GM19351 (cell line): ENCODE measurements around the gene KCNJ8.
"Not testable (repeated sequence)": the region's sequence is repeated elsewhere in the genome, so short reads cannot be mapped to it uniquely, and the experiment has no call there.

Experiments
- ATAC-seq: cut with Tn5 transposase; IDR thresholded peaks from one replicate; pipeline ENCODE4 v1.9.1; 2021; ENCODE audit warnings: mild to moderate bottlenecking, moderate library complexity; ENCODE audit not compliant: unreplicated experiment

KCNJ8 gene

DNA sequence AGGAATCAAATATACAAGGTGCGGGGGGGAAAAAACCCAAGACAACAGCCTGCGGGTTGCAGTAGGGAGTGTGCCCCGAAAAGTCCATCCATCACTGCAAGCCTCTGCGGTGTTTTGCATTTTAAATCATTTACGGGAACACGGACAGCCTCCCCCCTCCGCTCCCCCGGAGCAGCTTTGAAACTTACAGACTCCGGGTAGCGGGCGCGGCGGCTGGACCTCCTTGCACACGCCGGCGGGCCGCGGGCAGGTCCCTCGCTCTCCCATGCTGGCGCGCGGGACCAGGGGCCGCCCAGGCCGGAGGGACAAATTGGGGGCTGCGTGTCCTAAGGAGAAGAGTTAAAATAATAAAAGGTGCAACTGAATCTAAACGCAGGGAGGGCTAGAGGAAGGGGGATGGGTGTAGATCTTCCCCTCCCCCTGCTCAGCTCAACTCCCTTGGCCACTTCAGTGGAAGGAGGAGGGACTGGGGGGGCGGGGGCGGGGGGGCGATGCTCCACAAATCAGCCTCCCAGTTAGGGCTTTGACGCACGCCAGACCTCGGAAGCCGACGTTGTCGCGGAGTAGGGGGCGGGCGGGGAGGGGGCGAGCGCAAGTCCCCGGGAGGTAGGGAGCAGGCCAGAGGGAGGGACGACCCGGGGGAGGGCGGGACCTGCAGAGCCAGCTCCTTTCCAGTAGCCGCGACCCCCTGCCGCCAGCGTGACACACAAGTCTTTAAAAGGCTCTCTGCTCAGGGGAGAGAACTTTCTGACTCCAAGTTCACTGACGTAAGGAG, at the start of gene KCNJ8:
TSS of gene KCNJ8 (minus strand) at position 349 of the 775 bp plus-strand sequence. CDS start 1,090 bp downstream, outside the sequence.
- ATAC-seq = no peak

GRCh38 chr12:21823581-21823980, 49.1 kb upstream of the KCNJ8 start:
- no peak for ATAC-seq

- no peak for ATAC-seq
Observed at GRCh38 chr12:21819678-21820077, 45.2 kb upstream of the KCNJ8 start.

GRCh38 chr12:21819236-21819635, 44.7 kb upstream of the KCNJ8 start:
- ATAC-seq = no peak

DNA sequence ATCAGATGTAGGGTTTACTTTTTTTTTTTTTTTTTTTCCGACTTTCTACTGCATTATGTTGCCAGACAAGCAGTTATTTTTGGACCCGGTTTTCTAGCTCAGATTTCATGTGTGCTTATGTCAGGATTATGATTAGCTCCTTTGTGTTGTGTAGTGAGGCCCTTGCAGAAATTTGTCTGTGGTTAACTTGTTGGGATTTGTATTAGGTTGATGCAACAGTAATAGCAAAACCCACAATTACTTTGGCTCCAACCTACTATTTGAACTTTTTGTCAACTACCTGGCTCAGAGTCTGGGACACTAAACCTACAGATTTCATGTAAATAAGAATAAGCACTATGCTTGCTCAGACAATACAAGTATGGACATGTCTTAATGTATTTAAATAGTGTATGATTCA, 44.1 kb upstream of the KCNJ8 start:
- no peak for ATAC-seq

DNA sequence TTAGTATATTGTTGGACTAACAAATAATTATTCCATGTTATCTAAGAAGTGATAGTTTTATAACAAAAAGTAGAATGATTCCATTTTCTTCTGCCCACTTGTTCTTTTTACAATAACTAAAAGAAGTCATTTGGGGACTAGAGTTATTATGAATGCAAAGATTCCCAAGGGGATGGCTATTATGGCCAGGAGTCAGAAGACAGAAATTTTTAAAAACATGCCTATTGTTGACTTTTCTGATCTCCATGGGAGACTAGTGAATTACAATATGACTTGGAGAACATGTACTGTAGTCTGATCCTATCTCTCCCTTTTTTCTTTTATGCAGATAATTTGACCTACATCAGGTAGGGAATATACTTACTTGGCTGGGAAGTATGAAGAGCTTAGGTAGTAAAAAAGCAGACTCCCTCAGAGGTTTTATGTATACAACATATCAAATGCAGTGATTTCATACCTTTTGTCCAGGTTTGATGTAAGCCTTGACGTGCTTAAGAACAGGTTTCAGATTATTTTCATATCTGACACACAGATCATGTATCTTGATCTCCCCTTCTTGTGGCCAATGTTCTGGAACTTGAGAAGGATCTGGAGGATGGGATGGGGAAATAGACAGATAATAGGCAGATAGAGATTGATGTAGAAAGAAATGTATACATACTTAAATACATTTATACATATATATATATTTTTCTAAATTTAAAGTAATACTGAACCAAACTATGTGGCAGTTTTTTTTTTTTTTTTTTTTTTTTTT, 41.0 kb upstream of the KCNJ8 start:
- ATAC-seq = no peak

DNA sequence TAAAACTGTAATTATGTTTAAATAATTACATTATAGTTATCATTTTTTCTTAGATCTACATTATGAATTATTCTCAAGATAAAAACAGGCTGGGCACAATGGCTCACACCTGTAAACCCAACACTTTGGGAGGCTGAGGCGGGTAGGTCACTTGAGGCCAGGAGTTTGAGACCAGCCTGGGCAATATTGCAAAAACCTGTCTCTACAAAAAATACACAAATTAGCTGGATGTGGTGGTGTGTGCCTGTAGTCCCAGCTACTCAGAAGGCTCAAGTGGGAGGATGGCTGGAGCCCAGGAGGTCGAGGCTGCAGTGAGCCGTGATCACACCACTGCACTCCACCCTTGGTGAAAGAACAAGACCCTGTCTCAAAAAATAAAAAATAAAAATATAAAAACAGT, 40.3 kb upstream of the KCNJ8 start:
- ATAC-seq = no peak

GRCh38 chr12:21814327-21814726, 39.8 kb upstream of the KCNJ8 start:
- no peak for ATAC-seq

DNA sequence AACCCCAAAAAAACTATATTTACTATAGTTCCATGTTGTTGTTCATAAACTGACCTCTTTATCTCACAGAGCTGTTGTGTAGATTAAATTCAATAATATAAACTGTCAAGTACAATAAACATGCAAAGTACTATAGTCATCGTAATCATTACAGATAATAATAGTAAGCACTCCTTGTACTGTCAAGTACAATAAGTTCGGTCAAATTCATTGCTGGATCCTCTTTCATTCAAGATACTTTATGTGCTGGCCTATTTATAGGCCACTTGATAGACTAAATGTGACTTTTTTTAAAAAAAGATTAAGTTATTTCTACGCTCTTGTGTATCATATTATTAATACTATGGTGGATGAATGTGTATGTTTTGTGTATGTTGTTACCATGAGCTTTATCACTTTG, 39.2 kb upstream of the KCNJ8 start:
- ATAC-seq = no peak

GRCh38 chr12:21813125-21813524, 38.6 kb upstream of the KCNJ8 start:
- no peak for ATAC-seq

DNA sequence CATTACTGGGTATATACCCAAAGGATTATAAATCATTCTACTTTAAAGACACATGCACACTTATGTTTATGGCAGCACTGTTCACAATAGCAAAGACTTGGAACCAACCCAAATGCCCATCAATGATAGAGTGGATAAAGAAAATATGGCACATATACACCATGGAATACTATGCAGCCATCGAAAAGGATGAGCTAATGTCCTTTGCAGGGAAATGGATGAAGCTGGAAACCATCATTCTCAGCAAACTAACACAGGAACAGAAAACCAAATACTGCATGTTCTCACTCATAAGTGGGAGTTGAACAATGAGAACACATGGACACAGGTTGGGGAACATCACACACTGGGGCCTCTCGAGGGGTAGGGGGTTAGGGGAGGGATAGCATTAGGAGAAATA, 37.8 kb upstream of the KCNJ8 start:
- ATAC-seq = not testable (repeated sequence)

DNA sequence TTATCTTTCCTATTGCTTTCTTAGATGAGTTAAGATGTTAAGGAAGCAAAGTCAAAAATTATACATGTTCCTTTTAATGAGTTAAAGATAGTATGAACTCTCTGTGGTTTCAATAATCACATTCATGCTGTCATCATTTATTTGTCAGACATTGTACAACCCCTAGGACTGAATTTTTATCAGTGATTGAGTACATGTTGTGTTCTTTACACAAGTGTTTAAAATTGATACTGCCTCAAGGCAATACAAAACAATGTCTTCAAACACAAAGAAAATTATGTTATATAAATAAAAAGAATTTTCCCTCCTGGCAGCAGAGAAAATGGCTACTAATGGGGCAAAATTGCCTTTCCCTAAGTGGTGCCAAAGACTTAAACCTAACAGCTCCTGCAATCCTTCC, 34.6 kb upstream of the KCNJ8 start:
- ATAC-seq = no peak

- no peak for ATAC-seq
Observed at GRCh38 chr12:21806255-21806654, 31.7 kb upstream of the KCNJ8 start.

DNA sequence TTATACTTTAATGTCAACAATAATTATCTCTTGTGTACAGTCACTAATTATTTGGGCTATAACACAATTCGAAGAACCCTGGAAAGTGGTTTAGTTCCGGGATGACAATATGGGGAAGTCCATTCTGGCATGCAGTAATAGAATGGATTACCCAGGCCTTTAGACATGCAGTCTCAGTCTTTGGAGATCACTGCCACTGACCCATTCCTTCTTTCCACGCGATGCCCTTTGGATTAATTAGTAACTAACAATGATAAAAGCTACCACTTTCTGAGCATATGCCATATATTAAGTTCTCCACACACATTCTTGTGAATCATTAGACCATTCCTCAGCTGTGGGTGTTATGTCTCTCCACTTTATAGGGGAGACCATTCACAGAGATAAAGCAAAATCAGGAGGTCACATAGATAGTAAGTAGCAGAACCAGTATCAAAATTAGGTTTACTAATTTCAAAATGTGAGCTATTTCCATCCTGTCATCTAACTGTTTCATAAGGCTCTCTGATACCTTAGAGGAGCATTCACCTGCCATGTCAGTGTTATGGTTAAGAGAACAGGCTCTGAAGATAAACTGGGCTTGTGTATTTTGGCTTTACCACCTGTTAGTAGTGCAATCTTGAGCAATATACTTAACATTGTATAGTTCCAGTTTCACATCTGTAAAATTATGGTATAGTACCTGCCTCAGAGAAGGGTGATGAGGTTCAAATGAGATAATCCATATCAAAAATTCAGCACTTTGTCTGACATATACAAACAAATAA, 27.2 kb upstream of the KCNJ8 start:
- no peak for ATAC-seq

DNA sequence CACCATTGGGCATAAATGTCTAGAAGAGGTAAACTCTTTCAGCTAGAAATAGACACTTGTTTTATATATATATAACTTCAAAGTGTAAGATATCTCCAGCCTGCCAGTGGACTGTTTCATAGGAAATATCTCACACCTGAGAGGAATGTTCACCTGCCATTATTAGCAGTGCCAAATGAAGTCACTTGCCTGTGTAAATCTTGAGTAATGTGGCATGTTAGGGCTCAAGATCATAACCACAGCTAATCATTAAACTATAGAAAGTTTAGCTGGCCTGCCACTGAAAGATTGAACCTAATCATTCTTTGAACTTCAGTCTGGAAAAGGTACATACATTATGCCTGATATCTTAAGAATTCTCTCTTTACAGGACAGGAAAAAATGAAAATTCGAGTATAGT, 25.5 kb upstream of the KCNJ8 start:
- no peak for ATAC-seq

- ATAC-seq = no peak
Observed at GRCh38 chr12:21797539-21797938, 23.0 kb upstream of the KCNJ8 start.

GRCh38 chr12:21795648-21796328, 21.3 kb upstream of the KCNJ8 start:
- no peak for ATAC-seq

DNA sequence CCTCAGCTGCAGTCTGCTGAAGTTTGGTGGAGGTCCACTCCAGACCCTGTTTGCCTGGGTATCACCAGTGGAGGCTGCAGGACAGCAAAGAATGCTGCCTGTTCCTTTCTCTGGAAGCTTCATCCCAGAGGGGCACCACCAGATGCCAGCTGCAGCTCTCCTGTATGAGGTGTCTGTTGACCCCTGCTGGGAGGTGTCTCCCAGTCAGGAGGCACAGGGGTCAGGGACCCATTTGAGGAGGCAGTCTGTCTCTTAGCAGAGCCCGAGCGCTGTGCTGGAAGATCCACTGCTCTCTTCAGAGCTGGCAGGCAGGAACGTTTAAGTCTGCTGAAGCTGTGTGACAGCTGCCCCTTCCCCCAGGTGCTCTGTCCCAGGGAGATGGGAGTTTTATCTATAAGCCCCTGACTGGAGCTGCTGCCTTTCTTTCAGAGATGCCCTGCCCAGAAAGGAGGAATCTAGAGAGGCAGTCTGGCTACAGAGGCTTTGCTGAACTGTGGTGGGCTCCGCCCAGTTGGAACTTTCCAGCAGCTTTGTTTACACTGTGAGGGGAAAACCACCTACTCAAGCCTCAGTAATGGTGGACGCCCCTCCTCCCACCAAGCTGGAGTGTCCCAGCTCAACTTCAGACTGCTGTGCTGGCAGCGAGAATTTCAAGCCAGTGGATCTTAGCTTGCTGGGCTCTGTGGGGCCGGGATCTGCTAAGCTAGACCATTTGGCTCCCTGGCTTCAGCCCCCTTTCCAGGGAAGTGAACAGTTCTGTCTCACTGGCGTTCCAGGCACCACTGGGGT, 20.5 kb upstream of the KCNJ8 start:
- not testable (repeated sequence) for ATAC-seq

DNA sequence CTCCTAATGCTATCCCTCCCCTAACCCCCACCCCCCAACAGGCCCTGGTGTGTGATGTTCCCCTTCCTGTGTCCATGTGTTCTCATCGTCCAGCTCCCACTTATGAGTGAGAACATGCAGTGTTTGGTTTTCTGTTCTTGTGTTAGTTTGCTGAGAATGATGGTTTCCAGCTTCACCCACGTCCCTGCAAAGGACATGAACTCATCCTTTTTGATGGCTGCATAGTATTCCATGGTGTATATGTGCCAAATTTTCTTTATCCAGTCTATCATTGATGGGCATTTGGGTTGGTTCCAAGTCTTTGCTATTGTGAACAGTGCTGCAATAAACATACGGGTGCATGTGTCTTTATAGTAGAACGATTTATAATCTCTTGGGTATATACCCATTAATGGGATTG, 15.2 kb upstream of the KCNJ8 start:
- not testable (repeated sequence) for ATAC-seq
